Activated T-cell treated with anti-CD3 and anti-CD28 coated beads, Interleukin-2, amount 50 U/mL, for 72 hours (primary cell): ENCODE data around the gene MAGI2. TPM values are rescaled to one million over a fixed set of nuclear protein-coding genes. Genes with fewer than 3 reads are reported as not detected.
"Not testable (repeated sequence)": the region's sequence is repeated elsewhere in the genome, so short reads cannot be mapped to it uniquely, and the experiment has no call there.

ENCODE experiments used
- ATAC-seq, 2 donors: fragments of 150-1000 bp; cut with Tn5 transposase; replicated peaks in 1 of 2; 2 replicates each; pipeline ENCODE4 v1.10.0; 2021; ENCODE audit warnings: moderate library complexity in 2 of 2, mild to moderate bottlenecking in 1 of 2
- DNase-seq, 2 donors: peaks; one replicate each; pipeline ENCODE4 v3.0.0; 2021 to 2022; ENCODE audit warnings: mixed read lengths in 1 of 2
- H3K27ac Mint-ChIP-seq: one replicate; pipeline ENCODE4 v1.8.0; 2022; ENCODE audit warnings: mild to moderate bottlenecking, moderate library complexity, mixed read lengths
- H3K27me3 Mint-ChIP-seq: one replicate; pipeline ENCODE4 v1.8.0; 2022; ENCODE audit warnings: low read depth, mixed read lengths
- H3K36me3 Mint-ChIP-seq, 2 donors: one replicate each; pipeline ENCODE4 v1.8.0; 2022; ENCODE audit warnings: mixed read lengths in 2 of 2, mild to moderate bottlenecking in 1 of 2; ENCODE audit not compliant: insufficient read depth in 2 of 2
- H3K4me1 Mint-ChIP-seq: one replicate; pipeline ENCODE4 v1.8.0; 2022; ENCODE audit warnings: low read depth, mixed read lengths
- H3K4me3 Mint-ChIP-seq, 2 donors: one replicate each; pipeline ENCODE4 v1.8.0; 2022; ENCODE audit warnings: mild to moderate bottlenecking in 2 of 2, mixed read lengths in 2 of 2, moderate library complexity in 2 of 2
- H3K9me3 Mint-ChIP-seq, 2 donors: one replicate each; pipeline ENCODE4 v1.8.0; 2022; ENCODE audit warnings: mixed read lengths in 2 of 2
- total RNA-seq, 2 donors: library from RNA; stranded (reverse); gene quantifications; one replicate each; pipeline ENCODE4 v1.2.3, GENCODE V29; 2022

Gene MAGI2
- total RNA-seq, 2 donors from 2014 or later = 0.31 to 0.44 TPM

DNA sequence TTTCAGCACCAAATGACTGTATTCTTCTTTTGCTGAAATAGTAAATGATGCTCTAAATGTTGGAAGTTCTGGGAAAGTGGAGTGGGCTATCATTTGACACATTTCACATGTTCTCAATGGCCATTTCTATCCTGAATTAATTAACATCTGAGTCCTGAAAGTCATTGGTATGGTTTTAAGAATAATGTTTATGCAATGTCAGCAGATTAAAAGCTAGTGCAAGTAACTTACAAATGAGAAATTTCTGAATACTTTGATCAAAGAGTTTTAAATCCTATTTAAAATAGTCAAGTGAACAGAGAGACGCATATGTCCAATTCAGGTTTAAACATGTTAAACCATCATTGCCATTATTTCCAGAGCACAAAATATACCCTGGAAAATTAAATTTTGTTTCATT is 1146.8 kb downstream of the MAGI2 start:
- no peaks in the 10 kb centered on the region for H3K4me1 Mint-ChIP-seq
- no peaks in the 10 kb centered on the region for H3K36me3 Mint-ChIP-seq
- H3K9me3 Mint-ChIP-seq = peaks cover 0 to 5% of the 10 kb centered on the region in 2 donors

GRCh38 chr7:78301407-78301806 is 1152.1 kb downstream of the MAGI2 start:
- ATAC-seq = no peak
- H3K4me3 Mint-ChIP-seq = no peak overlapping the region
- no peak overlapping the region for H3K27ac Mint-ChIP-seq
- H3K36me3 Mint-ChIP-seq = no peaks in the 10 kb centered on the region
- no peaks in the 10 kb centered on the region for H3K4me1 Mint-ChIP-seq
- H3K9me3 Mint-ChIP-seq = no peaks in the 10 kb centered on the region
- no peaks in the 10 kb centered on the region for H3K27me3 Mint-ChIP-seq
- no peak for DNase-seq

More for the DNA sequence above, 1146.8 kb downstream of the MAGI2 start:
- no peak for ATAC-seq
- H3K27ac Mint-ChIP-seq = no peak overlapping the region
- DNase-seq = no peak
- no peak overlapping the region for H3K4me3 Mint-ChIP-seq
- no peaks in the 10 kb centered on the region for H3K27me3 Mint-ChIP-seq

DNA sequence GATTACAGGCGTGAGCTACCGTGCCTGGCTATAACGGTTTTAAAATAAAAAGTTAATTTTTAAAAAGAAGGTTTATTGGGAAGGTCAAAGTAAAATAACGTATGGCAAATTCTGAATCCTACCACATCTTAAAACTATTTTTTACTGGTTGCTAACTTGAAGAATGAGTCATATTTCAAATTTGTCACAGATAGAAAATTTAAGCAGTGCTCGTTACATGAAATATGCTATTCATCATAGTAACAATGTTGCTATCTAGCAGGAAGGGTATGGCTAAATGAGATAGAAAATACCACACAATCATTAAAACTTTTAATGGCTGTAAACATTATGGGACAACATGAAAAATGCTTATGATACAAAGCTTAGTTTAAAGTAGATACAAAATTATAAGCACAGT is 1154.4 kb downstream of the MAGI2 start:
- H3K4me3 Mint-ChIP-seq = no peak overlapping the region
- H3K27me3 Mint-ChIP-seq = no peaks in the 10 kb centered on the region
- no peaks in the 10 kb centered on the region for H3K36me3 Mint-ChIP-seq
- no peaks in the 10 kb centered on the region for H3K4me1 Mint-ChIP-seq
- no peak overlapping the region for H3K27ac Mint-ChIP-seq
- H3K9me3 Mint-ChIP-seq = peaks cover 0 to 2% of the 10 kb centered on the region in 2 donors
- DNase-seq (no peak), ATAC-seq (no peak)

GRCh38 chr7:78296644-78297371 is 1156.7 kb downstream of the MAGI2 start:
- no peak overlapping the region for H3K4me3 Mint-ChIP-seq
- H3K27me3 Mint-ChIP-seq = no peaks in the 10 kb centered on the region
- ATAC-seq (no peak), DNase-seq (no peak)
- H3K36me3 Mint-ChIP-seq = no peaks in the 10 kb centered on the region
- H3K27ac Mint-ChIP-seq = no peak overlapping the region
- H3K9me3 Mint-ChIP-seq = peaks cover 3 to 4% of the 10 kb centered on the region in 2 donors
- H3K4me1 Mint-ChIP-seq = no peaks in the 10 kb centered on the region

DNA sequence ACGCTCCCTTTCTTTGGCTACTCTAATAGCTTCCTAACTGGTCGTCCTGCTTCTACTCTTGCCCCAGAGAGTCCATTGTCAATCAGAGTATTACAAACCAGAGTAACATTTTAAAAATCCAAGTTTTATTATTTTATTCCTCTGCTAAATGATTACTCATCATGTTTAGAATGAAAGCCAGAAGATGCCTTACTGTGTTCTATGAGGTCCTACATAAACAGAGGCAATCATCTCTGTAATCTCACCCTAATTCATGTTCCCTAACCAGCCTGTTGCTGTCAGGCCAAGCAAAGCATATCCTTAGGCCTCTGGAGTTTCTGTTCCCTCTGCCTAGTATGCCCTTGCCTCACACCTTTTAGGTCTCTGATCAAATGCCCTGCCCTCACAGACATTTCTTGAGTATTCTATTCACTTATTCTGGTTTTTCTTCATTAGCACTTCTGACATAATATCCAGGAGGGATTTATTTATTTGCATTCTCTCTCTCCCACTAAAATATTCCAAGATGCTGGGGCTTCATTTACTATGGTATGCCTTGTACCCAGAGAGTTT is 1157.3 kb downstream of the MAGI2 start:
- peaks cover 3 to 4% of the 10 kb centered on the region in 2 donors for H3K9me3 Mint-ChIP-seq
- H3K36me3 Mint-ChIP-seq = no peaks in the 10 kb centered on the region
- no peak overlapping the region for H3K27ac Mint-ChIP-seq
- ATAC-seq (no peak), DNase-seq (no peak)
- no peaks in the 10 kb centered on the region for H3K4me1 Mint-ChIP-seq
- no peak overlapping the region for H3K4me3 Mint-ChIP-seq
- no peaks in the 10 kb centered on the region for H3K27me3 Mint-ChIP-seq

DNA sequence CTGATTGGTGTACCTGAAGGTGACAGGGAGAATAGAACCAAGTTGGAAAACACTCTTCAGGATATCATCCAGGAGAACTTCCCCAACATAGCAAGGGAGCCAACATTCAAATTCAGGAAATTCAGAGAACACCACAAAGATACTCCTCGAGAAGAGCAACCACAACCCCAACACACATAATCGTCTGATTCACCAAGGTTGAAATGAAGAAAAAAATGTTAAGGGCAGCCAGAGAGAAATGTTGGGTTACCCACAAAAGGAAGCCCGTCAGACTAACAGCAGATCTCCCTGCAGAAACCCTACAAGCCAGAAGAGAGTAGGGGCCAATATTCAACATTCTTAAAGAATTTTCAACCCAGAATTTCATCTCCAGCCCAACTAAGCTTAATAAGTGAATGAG is 1164.0 kb downstream of the MAGI2 start:
- not testable (repeated sequence) for H3K27ac Mint-ChIP-seq, H3K4me1 Mint-ChIP-seq, DNase-seq, H3K27me3 Mint-ChIP-seq, H3K9me3 Mint-ChIP-seq, ATAC-seq, H3K36me3 Mint-ChIP-seq, H3K4me3 Mint-ChIP-seq

DNA sequence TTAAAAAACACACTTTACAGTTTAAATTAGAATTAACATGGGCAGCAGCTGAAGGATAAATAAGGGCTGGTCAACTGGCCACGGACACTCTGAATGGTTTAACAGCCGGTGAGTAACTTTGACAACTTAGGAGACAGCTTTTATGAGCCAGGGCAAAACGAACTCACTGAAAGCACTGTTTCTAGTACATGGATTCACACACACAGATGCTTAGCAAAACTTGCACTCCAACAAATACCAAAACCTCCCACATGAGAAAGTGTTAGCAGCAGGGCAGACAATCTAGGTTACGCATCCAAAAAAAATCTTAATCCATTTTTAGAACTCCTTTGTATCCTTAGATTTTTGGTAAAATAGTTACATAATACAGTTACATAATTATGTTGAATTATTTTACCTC is 1168.5 kb downstream of the MAGI2 start:
- ATAC-seq (no peak), DNase-seq (no peak)
- H3K9me3 Mint-ChIP-seq = peaks cover under 1 to 1% of the 10 kb centered on the region in 2 donors
- H3K27ac Mint-ChIP-seq = no peak overlapping the region
- H3K4me1 Mint-ChIP-seq = no peaks in the 10 kb centered on the region
- H3K27me3 Mint-ChIP-seq = no peaks in the 10 kb centered on the region
- H3K4me3 Mint-ChIP-seq = no peak overlapping the region
- H3K36me3 Mint-ChIP-seq = no peaks in the 10 kb centered on the region

DNA sequence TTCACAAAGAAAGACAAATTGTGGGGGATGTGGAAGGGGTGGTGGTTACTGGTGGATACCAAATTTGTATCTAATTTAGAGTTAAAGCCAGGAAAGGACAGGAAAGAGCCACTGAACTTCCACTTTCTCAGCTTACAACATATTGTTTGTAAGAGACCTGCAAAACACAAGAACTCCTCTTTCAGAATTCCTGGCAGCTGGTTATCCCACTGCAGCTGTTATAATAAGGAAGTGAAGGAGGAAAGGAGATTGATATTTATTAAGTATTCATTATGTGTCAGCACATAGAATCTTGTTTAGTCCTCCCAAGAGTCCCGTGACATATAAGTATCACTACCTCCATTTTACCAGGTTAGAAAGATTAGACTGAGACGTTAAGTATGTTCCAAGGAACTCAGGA is 1173.2 kb downstream of the MAGI2 start:
- Mint-ChIP-seq H3K27me3 (no peaks in the 10 kb centered on the region), H3K4me3 (no peak overlapping the region), H3K27ac (no peak overlapping the region), H3K36me3 (no peaks in the 10 kb centered on the region), H3K4me1 (no peaks in the 10 kb centered on the region), H3K9me3 (no peaks in the 10 kb centered on the region)
- ATAC-seq (no peak), DNase-seq (no peak)

- DNase-seq (no peak), ATAC-seq (no peak)
- Mint-ChIP-seq H3K27me3 (no peaks in the 10 kb centered on the region), H3K4me1 (no peaks in the 10 kb centered on the region), H3K9me3 (no peaks in the 10 kb centered on the region), H3K36me3 (no peaks in the 10 kb centered on the region), H3K27ac (no peak overlapping the region), H3K4me3 (no peak overlapping the region)
Measured at GRCh38 chr7:78279457-78279856, 1174.0 kb downstream of the MAGI2 start.

GRCh38 chr7:78279032-78279431 is 1174.4 kb downstream of the MAGI2 start:
- no peak for ATAC-seq
- Mint-ChIP-seq H3K27me3 (no peaks in the 10 kb centered on the region), H3K4me3 (no peak overlapping the region), H3K4me1 (no peaks in the 10 kb centered on the region), H3K27ac (no peak overlapping the region), H3K36me3 (no peaks in the 10 kb centered on the region), H3K9me3 (no peaks in the 10 kb centered on the region)
- DNase-seq = no peak

DNA sequence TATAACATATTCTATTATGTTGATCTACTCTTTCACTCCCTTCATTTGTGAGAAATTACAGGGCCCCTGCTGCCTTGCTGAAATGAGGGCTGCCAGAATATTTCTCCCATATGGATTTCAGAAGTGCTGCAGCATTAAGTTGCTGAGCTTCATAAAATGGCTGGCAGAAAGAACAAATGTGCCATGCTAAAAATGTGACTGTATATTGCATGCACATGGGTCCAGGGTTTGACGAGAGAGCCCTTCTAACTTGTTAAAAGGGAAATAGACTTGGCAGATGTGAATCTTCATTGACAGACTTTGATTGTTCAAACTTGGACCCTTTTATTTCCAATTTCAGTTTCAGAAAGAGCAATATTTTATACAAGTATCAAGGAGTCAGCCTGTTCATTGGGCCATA is 1186.3 kb downstream of the MAGI2 start:
- Mint-ChIP-seq H3K4me3 (no peak overlapping the region), H3K9me3 (peaks cover 10 to 12% of the 10 kb centered on the region in 2 donors), H3K4me1 (no peaks in the 10 kb centered on the region), H3K36me3 (peaks cover 0 to 3% of the 10 kb centered on the region in 2 donors), H3K27ac (no peak overlapping the region), H3K27me3 (no peaks in the 10 kb centered on the region)
- ATAC-seq = no peak
- DNase-seq = no peak

- ATAC-seq (no peak), DNase-seq (no peak)
- Mint-ChIP-seq H3K27ac (no peak overlapping the region), H3K9me3 (peaks cover 6% of the 10 kb centered on the region in 2 donors), H3K4me1 (no peaks in the 10 kb centered on the region), H3K27me3 (no peaks in the 10 kb centered on the region), H3K36me3 (no peaks in the 10 kb centered on the region), H3K4me3 (no peak overlapping the region)
Measured at GRCh38 chr7:78265486-78265885, 1188.0 kb downstream of the MAGI2 start.

GRCh38 chr7:78265071-78265470 is 1188.4 kb downstream of the MAGI2 start:
- H3K4me1 Mint-ChIP-seq = no peaks in the 10 kb centered on the region
- H3K27ac Mint-ChIP-seq = no peak overlapping the region
- no peak overlapping the region for H3K4me3 Mint-ChIP-seq
- H3K27me3 Mint-ChIP-seq = no peaks in the 10 kb centered on the region
- H3K9me3 Mint-ChIP-seq = peaks cover 2 to 4% of the 10 kb centered on the region in 2 donors
- no peaks in the 10 kb centered on the region for H3K36me3 Mint-ChIP-seq
- DNase-seq (no peak), ATAC-seq (no peak)

- DNase-seq (no peak), ATAC-seq (no peak)
- no peak overlapping the region for H3K27ac Mint-ChIP-seq
- peaks cover 0 to 4% of the 10 kb centered on the region in 2 donors for H3K9me3 Mint-ChIP-seq
- no peak overlapping the region for H3K4me3 Mint-ChIP-seq
- no peaks in the 10 kb centered on the region for H3K4me1 Mint-ChIP-seq
- no peaks in the 10 kb centered on the region for H3K36me3 Mint-ChIP-seq
- no peaks in the 10 kb centered on the region for H3K27me3 Mint-ChIP-seq
Measured at GRCh38 chr7:78264105-78264504, 1189.4 kb downstream of the MAGI2 start.
